ENCODE data around the gene BAAT.

The BAAT gene

GRCh38 chr9:101356619-101357018 lies 28.2 kb downstream of the BAAT start:
- DNase-seq (ENCODE audit: low spot score) = no peak
- in situ Hi-C loops (cut with MboI; ENCODE audit: low sequenced_read_pairs, unreplicated experiment) = no loop called here
- TF ChIP-seq CTCF (IDR thresholded peaks at IDR 0.05; ENCODE audit: borderline replicate concordance, control extremely low read depth, extremely low read depth, insufficient read depth, missing control alignments) = no peak

- no peak for TF ChIP-seq CTCF (IDR thresholded peaks at IDR 0.05; ENCODE audit: borderline replicate concordance, control extremely low read depth, extremely low read depth, insufficient read depth, missing control alignments)
- no peak for DNase-seq (ENCODE audit: low spot score)
- in situ Hi-C loops (cut with MboI; ENCODE audit: low sequenced_read_pairs, unreplicated experiment) = no loop called here
Observed at GRCh38 chr9:101354765-101355708, 29.8 kb downstream of the BAAT start.

GRCh38 chr9:101354143-101354764 lies 30.6 kb downstream of the BAAT start:
- DNase-seq (ENCODE audit: low spot score) = no peak

GRCh38 chr9:101353683-101354082 lies 31.1 kb downstream of the BAAT start:
- TF ChIP-seq CTCF (IDR thresholded peaks at IDR 0.05; ENCODE audit: borderline replicate concordance, control extremely low read depth, extremely low read depth, insufficient read depth, missing control alignments) = no peak
- no peak for DNase-seq (ENCODE audit: low spot score)
- in situ Hi-C loops (cut with MboI; ENCODE audit: low sequenced_read_pairs, unreplicated experiment) = no loop called here

More at GRCh38 chr9:101354143-101354764, 30.6 kb downstream of the BAAT start:
- TF ChIP-seq CTCF (IDR thresholded peaks at IDR 0.05; ENCODE audit: borderline replicate concordance, control extremely low read depth, extremely low read depth, insufficient read depth, missing control alignments) = no peak
- in situ Hi-C loops (cut with MboI; ENCODE audit: low sequenced_read_pairs, unreplicated experiment) = no loop called here

GRCh38 chr9:101352892-101353463 lies 31.8 kb downstream of the BAAT start:
- in situ Hi-C loops (cut with MboI; ENCODE audit: low sequenced_read_pairs, unreplicated experiment) = no loop called here
- DNase-seq (ENCODE audit: low spot score) = no peak
- no peak for TF ChIP-seq CTCF (IDR thresholded peaks at IDR 0.05; ENCODE audit: borderline replicate concordance, control extremely low read depth, extremely low read depth, insufficient read depth, missing control alignments)

GRCh38 chr9:101350285-101350684 lies 34.5 kb downstream of the BAAT start:
- no peak for DNase-seq (ENCODE audit: low spot score)
- TF ChIP-seq CTCF (IDR thresholded peaks at IDR 0.05; ENCODE audit: borderline replicate concordance, control extremely low read depth, extremely low read depth, insufficient read depth, missing control alignments) = no peak
- in situ Hi-C loops (cut with MboI; ENCODE audit: low sequenced_read_pairs, unreplicated experiment) = no loop called here

Data from GM13976 (cell line).